NCI-H446 (cell line): ENCODE results near the gene NKAIN2.
"Not testable (repeated sequence)": the region's sequence is repeated elsewhere in the genome, so short reads cannot be mapped to it uniquely, and the experiment has no call there.

Experiments
- DNase-seq, 2 experiments: peaks; one replicate each; lab custom pipeline; 2025; lab: John Stamatoyannopoulos, UW

The NKAIN2 gene

GRCh38 chr6:124203101-124203811, 399.6 kb downstream of the NKAIN2 start:
- no peak for DNase-seq

DNA sequence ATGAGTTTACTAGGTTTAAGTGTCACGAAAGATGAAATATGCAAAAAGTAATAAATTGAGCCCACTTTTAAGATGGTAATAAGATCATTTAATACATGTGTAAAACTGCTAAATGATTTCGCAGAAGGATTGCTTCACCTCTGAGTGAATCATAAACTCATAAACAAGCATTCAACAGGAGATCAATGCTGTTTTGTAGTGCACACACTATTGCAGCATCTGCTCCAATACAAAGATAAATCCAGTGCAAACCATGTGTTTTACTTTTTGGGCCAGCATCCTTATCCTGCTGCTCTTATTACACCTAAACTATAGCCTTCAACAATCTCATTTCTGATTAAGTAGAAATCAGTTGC, 400.1 kb downstream of the NKAIN2 start:
- DNase-seq = no peak

DNA sequence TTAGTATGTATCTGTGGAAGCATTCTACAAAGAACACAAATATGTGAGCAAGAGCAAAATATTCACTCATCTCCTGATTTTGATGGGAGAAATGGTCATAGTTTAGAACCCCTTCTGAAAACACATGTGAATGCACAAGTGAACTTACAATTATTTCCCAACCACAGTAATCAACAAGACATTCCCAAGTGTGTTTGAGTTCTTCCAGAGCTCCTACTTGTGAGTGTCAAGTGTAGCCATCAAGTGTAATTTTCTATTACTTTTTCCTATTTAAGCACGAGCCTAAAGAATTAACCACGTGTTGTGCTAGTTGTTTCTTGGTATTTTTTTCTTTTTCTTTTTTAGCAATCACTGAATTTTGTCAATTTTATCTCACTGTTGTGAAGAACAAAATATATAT, 402.3 kb downstream of the NKAIN2 start:
- DNase-seq = no peak

- DNase-seq = no peak
Observed at GRCh38 chr6:124223611-124224345, 420.1 kb downstream of the NKAIN2 start.

DNA sequence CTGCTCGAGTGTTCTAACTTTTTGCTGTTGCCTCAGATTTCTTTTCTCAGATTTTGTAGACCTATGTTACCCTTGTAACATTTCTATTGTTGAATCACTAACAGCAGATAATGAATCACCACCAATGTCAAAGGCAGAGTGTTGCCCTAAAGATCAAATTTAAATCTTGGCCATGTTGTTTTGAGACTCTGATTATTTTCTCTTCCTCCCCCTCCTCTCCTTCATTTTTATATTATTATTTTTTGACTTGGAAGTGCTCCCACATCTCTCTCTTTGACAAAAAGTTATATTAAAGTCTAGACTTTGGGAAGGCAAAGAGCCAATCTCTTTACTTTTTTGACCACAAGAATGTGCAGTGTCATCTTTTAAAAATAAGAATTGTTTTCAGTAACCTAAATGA, 422.7 kb downstream of the NKAIN2 start:
- no peak for DNase-seq

DNA sequence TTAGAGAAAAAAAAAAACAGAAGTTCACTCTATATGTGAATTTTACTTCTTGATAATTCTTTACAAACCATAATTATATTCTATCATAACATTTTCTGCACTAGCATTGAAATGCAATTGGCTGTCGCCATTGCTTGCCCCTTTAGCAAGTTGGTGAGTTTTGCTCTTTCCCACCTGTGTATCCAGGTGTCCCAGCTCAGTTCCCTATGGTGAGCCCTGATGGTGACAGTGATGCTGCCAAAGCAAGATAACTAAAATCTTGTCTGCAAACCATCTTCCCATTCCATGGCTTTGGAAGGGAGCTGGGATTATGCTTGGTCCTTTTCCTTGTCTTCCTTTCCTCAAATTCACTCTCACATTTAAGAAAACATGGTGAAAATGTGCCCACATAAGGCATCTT, 429.6 kb downstream of the NKAIN2 start:
- DNase-seq = no peak

DNA sequence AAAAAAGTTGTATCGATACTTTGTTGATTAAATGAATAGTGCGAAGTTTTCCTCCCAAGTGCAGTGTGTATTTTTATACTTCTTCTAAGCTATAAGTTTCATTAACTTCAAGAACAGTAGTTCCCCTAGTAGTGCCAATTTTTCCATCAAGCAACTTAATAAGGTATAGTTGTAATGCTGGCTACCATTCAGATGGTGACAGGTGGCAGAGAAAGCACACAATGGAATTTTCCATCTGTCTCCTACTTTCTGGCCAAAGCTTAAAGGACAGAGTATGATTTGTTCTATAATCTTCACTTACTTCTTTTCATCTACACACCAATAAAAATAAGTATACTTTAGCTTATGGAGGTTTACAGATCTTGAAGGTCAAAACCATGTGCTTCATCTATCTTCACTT, 431.1 kb downstream of the NKAIN2 start:
- DNase-seq = peak; percentile 36 to 73

DNA sequence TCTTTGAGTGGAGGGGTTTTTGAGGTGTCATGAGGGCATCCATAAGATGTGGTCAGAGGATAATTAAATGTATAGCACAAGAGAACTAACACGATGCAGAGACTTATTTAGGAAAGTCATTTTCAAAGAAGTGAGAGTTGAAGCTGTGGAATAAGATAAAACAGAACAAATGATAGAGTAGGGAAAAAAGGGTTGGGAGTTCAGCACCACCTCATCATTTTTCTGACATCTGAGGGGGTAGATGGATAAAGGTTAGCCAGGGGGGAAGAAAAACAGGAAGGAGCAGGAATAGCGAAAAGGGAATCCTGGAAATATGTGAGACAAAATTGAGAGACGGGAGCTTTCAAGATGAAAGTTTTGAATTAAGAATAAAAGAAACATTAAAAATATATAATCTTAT, 434.2 kb downstream of the NKAIN2 start:
- DNase-seq = no peak

- not testable (repeated sequence) for DNase-seq
Observed at GRCh38 chr6:124238408-124238807, 434.7 kb downstream of the NKAIN2 start.

GRCh38 chr6:124254941-124255685, 451.4 kb downstream of the NKAIN2 start:
- DNase-seq = no peak

DNA sequence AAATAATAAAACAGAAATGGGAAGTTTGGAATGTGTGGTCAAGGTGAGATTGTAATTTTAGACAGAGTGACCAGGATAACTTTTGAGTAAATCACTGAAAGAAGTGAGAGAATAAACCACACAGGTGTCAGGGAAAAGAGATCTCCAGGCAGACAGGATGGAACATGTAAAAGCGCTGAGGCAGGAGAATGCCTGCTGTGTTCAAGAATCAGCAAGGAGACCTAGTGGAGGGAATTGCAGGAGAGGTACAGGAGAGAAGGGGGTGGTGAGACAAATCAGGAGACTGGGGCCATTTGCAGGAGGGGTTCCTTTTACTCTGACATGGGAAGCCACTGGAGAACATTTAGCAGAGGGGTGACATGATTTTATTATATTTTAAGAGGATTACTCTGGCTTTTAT, 456.7 kb downstream of the NKAIN2 start:
- DNase-seq = no peak

DNA sequence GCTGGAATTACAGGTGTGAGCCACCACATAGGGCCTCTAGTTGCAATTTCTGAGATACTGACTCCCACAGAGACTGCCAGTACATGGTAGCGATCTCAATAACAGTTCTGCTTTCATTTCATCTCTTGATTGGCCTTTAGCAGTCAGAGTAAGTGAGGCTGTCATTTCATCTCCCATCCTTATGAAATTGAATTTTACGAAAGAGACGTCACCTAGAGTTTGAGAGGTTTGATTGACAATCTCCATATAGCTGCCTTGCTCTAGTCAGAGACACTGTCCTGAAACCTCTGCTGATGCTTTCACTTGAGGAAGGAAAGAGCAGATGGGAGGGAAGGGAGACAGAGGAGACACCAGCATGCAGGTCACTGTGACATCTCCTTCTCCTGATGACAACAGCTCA, 466.1 kb downstream of the NKAIN2 start:
- DNase-seq = no peak

DNA sequence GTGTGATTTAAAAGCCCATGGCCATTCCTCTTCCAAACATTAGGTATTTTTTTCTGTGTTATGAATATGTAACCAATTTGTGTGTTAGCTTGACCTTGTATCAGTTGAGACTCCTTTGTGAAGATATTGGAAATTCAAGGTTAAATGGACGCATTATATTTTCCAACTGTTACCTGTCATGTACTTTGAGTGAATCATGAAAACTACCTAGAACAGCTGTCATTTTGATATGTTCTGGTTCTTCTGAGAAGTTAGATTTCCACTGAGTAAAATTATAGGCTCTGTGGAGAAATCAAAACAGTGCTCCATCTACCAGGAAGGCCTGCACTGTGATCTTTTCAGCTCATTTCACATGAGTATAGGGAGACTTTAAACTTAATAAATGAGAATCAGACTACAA, 470.0 kb downstream of the NKAIN2 start:
- no peak for DNase-seq

DNA sequence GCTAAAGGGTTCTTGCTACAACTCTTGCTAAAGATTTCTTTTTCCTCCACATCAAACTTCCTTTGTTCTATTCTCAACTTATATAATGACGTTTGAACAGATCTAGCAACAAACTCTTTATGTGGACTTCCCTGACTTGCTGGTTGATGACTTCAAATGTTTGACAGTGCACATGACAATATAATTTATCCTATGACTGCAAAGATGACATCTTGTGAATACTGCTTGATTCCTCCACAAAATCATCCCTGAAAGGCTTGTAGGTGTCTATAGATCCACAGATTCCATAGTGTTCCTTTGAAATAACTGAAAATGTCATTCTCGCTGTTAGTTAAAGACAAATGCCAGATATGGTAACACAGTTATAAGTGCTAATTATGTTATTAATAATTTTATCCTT, 478.9 kb downstream of the NKAIN2 start:
- DNase-seq = no peak

DNA sequence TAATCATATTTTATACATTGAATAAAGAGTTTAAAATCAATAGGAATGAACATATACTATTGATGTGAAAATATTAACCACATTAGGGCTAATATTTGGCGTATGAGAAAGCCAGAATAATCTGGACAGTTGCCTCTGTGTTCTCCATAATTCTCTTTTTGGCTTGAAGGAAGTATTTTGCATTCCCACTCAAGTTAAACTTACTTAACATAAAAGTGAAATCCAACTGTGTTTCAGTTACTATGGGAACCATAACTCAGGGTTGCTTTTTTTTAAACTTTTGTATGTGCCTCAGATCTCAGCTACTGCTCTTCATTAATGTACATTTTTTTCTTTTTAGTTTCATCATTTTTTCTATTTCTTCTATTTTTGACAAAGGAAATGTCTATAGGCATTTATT, 479.8 kb downstream of the NKAIN2 start:
- DNase-seq = no peak

DNA sequence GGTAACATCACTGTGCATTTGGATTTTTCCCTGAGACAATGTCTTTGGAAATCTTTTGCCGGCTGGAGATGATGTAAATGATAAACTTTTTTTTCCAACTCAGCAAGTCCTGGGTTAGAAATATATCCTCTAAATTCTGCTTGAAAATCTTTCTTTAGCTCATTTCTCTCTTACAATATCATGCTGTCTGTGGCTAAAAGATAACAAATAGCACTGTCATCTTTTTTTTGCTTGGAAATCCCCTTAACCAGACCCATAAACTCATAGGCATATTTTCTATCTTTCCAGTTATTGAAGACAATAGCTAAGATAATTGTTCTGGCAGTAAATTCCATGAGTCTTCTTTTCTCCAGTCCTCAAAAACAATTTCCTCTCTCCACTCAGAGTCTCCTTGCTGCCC, 481.5 kb downstream of the NKAIN2 start:
- no peak for DNase-seq

DNA sequence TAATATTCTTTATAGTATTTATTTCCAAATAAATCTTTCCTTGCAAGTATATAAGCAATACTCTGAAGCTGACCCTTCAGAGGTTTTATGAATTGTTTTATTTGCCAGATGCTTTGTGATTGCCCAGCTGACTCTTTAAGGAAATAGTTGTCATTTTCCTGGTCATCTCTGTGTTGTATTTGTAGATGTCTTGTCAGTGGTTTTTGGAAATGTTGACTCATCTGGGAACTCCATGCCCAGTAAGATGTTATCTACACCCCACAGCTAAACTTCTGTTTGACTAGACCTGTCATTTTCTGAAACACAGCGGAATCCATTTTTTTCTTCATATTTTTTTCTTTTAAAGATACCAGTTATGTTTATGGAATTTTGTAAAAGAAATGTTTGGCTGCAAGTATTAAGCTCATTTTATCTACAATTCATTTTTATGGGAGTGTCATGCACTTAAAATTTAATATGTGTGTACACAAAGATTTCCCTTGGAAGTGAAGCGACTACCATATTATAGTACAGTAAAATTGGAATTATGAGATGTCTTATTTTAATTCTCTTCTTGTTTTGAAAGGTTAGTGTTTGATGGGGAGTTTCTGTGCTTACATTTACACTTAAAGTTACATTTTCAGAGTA, 491.0 kb downstream of the NKAIN2 start:
- DNase-seq = no peak

DNA sequence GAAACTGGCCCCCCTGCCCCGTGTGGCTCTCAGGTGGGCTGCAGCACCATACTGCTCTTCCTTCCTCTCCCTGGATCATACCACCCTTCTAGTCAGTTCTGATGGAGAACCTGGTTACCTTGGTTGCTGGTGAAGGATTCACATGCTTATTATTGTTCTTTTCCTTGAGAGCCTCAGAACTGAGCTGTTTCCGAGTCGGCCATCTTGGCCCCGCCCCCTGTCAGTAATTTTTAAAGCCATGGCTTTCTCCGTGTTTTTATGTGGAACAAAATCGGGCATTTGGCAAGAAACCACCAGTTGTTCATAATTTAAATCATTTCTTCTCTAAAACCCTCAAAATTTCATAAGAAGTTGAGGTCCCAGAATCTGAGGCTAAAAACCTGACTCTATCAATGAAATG, 493.8 kb downstream of the NKAIN2 start:
- DNase-seq = no peak

DNA sequence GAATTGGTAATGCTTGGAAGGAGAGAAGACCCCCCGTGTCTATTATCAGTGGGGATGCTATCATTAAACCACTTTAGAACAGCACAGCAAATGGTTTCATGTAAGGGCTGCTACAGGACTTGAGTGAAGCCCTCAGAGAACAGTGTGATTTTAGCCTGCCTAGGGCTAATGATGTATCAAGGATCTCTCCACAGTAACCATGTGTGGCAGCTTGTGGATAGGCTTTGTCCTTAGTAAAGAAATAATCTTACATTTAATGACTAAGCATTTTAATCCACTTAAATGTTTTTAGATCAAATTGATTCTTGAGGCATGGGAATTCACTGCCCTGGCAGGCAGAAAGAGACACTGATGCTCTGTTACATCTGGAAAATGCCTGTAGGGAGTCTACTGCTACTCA, 495.1 kb downstream of the NKAIN2 start:
- no peak for DNase-seq

GRCh38 chr6:124300907-124301306, 497.2 kb downstream of the NKAIN2 start:
- not testable (repeated sequence) for DNase-seq

GRCh38 chr6:124303971-124304370, 500.3 kb downstream of the NKAIN2 start:
- no peak for DNase-seq

DNA sequence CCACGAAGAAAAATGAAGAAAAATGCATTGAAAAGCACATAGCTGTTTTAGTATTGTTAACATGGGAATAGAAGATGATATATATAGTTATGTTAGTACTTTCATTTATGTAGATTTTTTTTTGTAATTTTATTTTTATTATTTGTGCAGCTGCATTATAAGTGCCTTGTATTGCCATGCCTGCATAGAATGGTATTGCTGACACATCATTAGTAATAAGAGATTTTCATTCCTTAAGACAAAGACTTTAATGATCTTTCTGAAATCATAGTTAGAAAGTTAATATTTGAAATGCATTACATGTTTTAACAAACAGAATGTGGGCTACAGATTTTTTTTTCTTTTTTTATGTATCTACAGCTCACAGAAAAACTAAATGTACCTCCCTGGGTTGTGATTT, 506.5 kb downstream of the NKAIN2 start:
- DNase-seq = no peak

GRCh38 chr6:124319410-124319809, 515.7 kb downstream of the NKAIN2 start:
- no peak for DNase-seq
